NCI-H510A treated with DMSO at 0.1 percent for 48 hours (cell line): Measurements from ENCODE around the gene CHMP3.
"Not testable (repeated sequence)": the region's sequence is repeated elsewhere in the genome, so short reads cannot be mapped to it uniquely, and the experiment has no call there.

Experiments
- DNase-seq: peaks from one replicate; lab custom pipeline; 2025; lab: John Stamatoyannopoulos, UW

CHMP3 gene

GRCh38 chr2:86507600-86507999 lies 55.6 kb downstream of the CHMP3 start:
- DNase-seq: no peak

- DNase-seq: no peak
Observed at GRCh38 chr2:86500325-86501083, 62.7 kb downstream of the CHMP3 start.

- DNase-seq: no peak
Observed at GRCh38 chr2:86499326-86499725, 63.9 kb downstream of the CHMP3 start.

- no peak for DNase-seq
Observed at GRCh38 chr2:86498468-86499260, 64.6 kb downstream of the CHMP3 start.

- not testable (repeated sequence) for DNase-seq
Observed at GRCh38 chr2:86496391-86496790, 66.9 kb downstream of the CHMP3 start.

- DNase-seq: peak; percentile 6
Observed at GRCh38 chr2:86492048-86492453, 71.2 kb downstream of the CHMP3 start.

GRCh38 chr2:86491088-86491487 lies 72.2 kb downstream of the CHMP3 start:
- DNase-seq: no peak

GRCh38 chr2:86490245-86490644 lies 73.0 kb downstream of the CHMP3 start:
- no peak for DNase-seq

- no peak for DNase-seq
Observed at GRCh38 chr2:86489542-86489941, 73.7 kb downstream of the CHMP3 start.

- no peak for DNase-seq
Observed at GRCh38 chr2:86488561-86489250, 74.5 kb downstream of the CHMP3 start.

GRCh38 chr2:86487062-86487461 lies 76.2 kb downstream of the CHMP3 start:
- no peak for DNase-seq

- DNase-seq: no peak
Observed at GRCh38 chr2:86485802-86486201, 77.4 kb downstream of the CHMP3 start.

- no peak for DNase-seq
Observed at GRCh38 chr2:86485103-86485502, 78.1 kb downstream of the CHMP3 start.

- no peak for DNase-seq
Observed at GRCh38 chr2:86484385-86484784, 78.9 kb downstream of the CHMP3 start.

GRCh38 chr2:86482034-86482433 lies 81.2 kb downstream of the CHMP3 start:
- no peak for DNase-seq

GRCh38 chr2:86480105-86480504 lies 83.1 kb downstream of the CHMP3 start:
- DNase-seq: no peak

- DNase-seq: no peak
Observed at GRCh38 chr2:86477349-86477748, 85.9 kb downstream of the CHMP3 start.

- no peak for DNase-seq
Observed at GRCh38 chr2:86476918-86477317, 86.3 kb downstream of the CHMP3 start.

GRCh38 chr2:86476092-86476491 lies 87.2 kb downstream of the CHMP3 start:
- no peak for DNase-seq

- no peak for DNase-seq
Observed at GRCh38 chr2:86471637-86472036, 91.6 kb downstream of the CHMP3 start.

- no peak for DNase-seq
Observed at GRCh38 chr2:86470890-86471289, 92.4 kb downstream of the CHMP3 start.

GRCh38 chr2:86468162-86469033 lies 94.8 kb downstream of the CHMP3 start:
- DNase-seq: no peak
